NOMO-1 treated with dmso at 0.1 percent for 144 hours (cell line): ENCODE results near the gene PCCA.
"Not testable (repeated sequence)": the region's sequence is repeated elsewhere in the genome, so short reads cannot be mapped to it uniquely, and the experiment has no call there.

ENCODE experiments used
- DNase-seq: peaks from one replicate; lab custom pipeline; 2025; ENCODE audit not compliant: unreplicated experiment; lab: John Stamatoyannopoulos, UW

Gene PCCA

GRCh38 chr13:100520936-100521850 is 432.3 kb downstream of the PCCA start:
- no peak for DNase-seq

GRCh38 chr13:100521851-100522617 is 433.1 kb downstream of the PCCA start:
- DNase-seq, result no peak

- DNase-seq, result no peak
Observed at GRCh38 chr13:100522618-100523309, 433.9 kb downstream of the PCCA start.

- DNase-seq, result no peak
Observed at GRCh38 chr13:100523411-100523810, 434.5 kb downstream of the PCCA start.

GRCh38 chr13:100523981-100524386 is 435.1 kb downstream of the PCCA start:
- DNase-seq, result no peak

GRCh38 chr13:100524688-100525087 is 435.8 kb downstream of the PCCA start:
- not testable (repeated sequence) for DNase-seq

- DNase-seq, result no peak
Observed at GRCh38 chr13:100525453-100526317, 436.8 kb downstream of the PCCA start.

GRCh38 chr13:100526318-100527000 is 437.6 kb downstream of the PCCA start:
- DNase-seq, result no peak

- no peak for DNase-seq
Observed at GRCh38 chr13:100527644-100528043, 438.8 kb downstream of the PCCA start.

- DNase-seq, result no peak
Observed at GRCh38 chr13:100528353-100528752, 439.5 kb downstream of the PCCA start.

GRCh38 chr13:100528820-100529219 is 439.9 kb downstream of the PCCA start:
- DNase-seq, result no peak

GRCh38 chr13:100529666-100530377 is 440.9 kb downstream of the PCCA start:
- no peak for DNase-seq

GRCh38 chr13:100530671-100531213 is 441.8 kb downstream of the PCCA start:
- DNase-seq, result no peak

- DNase-seq, result no peak
Observed at GRCh38 chr13:100532090-100532766, 443.3 kb downstream of the PCCA start.

- no peak for DNase-seq
Observed at GRCh38 chr13:100532836-100533435, 444.0 kb downstream of the PCCA start.

GRCh38 chr13:100533588-100534041 is 444.7 kb downstream of the PCCA start:
- no peak for DNase-seq

GRCh38 chr13:100534147-100534843 is 445.4 kb downstream of the PCCA start:
- DNase-seq, result no peak
